AG09319 (cell line): ENCODE data around the gene CR1L.

Experiments used
- DNase-seq: peaks from one replicate; pipeline ENCODE4 v3.0.0-alpha.2; 2010; ENCODE audit warnings: low read depth; ENCODE audit errors: extremely low read depth
- CTCF ChIP-seq: IDR thresholded peaks from 2 replicates; pipeline ENCODE4 v1.5.1; 2011; ENCODE audit warnings: low read depth, mild to moderate bottlenecking, inconsistent platforms, low read length, moderate library complexity

CR1L gene

GRCh38 chr1:207751790-207752455, 107.0 kb downstream of the CR1L start, which contains the start of gene CD46:
CD46 (plus strand) TSS chr1:207752054; CDS start chr1:207752213, 159 bp downstream.
- TF ChIP-seq CTCF = no peak
- peak; percentile 77 for DNase-seq

- DNase-seq = no peak
- no peak for TF ChIP-seq CTCF
These were observed 107.6 kb downstream of the CR1L start for GRCh38 chr1:207752456-207752998.

- DNase-seq = no peak
- TF ChIP-seq CTCF = no peak
These were observed 108.7 kb downstream of the CR1L start for GRCh38 chr1:207753611-207754010.

- no peak for DNase-seq
- no peak for TF ChIP-seq CTCF
These were observed 109.1 kb downstream of the CR1L start for GRCh38 chr1:207754011-207754410.

- no peak for TF ChIP-seq CTCF
- no peak for DNase-seq
These were observed 110.2 kb downstream of the CR1L start for GRCh38 chr1:207754974-207755700.

- TF ChIP-seq CTCF = no peak
These were observed 111.1 kb downstream of the CR1L start for GRCh38 chr1:207755846-207756693.

More at GRCh38 chr1:207755846-207756693, 111.1 kb downstream of the CR1L start:
- no peak for DNase-seq
